OCI-LY7 (cell line): ENCODE results near the gene PAK5.

ENCODE experiments used
- CTCF ChIP-seq: fragments of 200-600 bp; sonication (generic); conservative IDR thresholded peaks from 2 replicates; pipeline ENCODE4 v1.5.1; 2014; ENCODE audit warnings: mild to moderate bottlenecking, antibody characterized with exemption, low read length, moderate library complexity, mixed read lengths
- EZH2phosphoT487 ChIP-seq: fragments of 200-600 bp; sonication (generic); IDR thresholded peaks from 2 replicates; pipeline ENCODE4 v1.6.1; 2018; ENCODE audit warnings: low read depth, borderline replicate concordance, mild to moderate bottlenecking, mixed run types, antibody characterized with exemption, low read length, moderate library complexity, mixed read lengths

GRCh38 chr20:9815632-9816031 is 23.2 kb downstream of the PAK5 start:
- no peak for TF ChIP-seq CTCF
- TF ChIP-seq EZH2phosphoT487 = no peak
